RKO (cell line): ENCODE data around the gene DNASE1.

Experiments
- DNase-seq: peaks from one replicate; pipeline ENCODE4 v3.0.0-alpha.2; 2016; ENCODE audit warnings: low spot score

Gene DNASE1

DNA sequence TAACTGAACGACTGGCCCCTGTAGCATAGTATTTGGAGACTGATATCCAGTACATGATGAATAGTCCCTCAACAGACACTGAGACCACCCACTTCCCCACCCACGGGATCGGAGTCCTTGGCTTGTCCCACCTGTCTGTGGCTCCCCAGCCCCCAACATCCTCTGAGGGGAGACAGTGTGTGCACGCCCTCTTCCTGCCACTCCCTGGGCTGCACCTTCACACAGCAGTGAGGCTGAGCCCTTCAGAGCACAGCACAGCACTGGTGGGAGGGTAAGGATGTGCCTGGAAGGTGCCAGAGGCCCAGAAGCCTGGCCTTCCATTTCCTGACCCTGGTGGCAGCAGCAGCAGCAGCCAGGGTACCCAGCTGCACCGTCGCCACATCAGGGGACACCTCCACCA lies 11.0 kb downstream of the DNASE1 start:
- no peak for DNase-seq

DNA sequence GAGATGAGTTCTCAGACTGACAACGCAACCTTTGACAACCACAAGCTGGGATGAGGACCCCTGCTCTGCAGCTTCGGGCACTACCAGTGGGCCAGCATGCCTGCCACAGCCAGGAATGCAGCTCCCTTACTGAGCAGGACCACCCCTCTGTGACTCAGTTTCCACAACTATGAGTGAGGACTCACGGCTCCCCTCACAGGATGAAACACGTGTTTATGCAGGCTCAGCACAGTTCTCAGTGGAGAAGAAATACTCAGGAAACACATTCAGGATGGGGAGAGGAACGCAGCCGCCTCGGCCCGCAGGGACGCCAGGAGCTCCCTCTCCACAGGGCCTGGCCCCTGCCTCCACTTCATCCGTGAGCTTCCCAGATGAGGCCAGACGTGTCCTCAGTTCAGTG lies 14.1 kb downstream of the DNASE1 start:
- DNase-seq = no peak

DNA sequence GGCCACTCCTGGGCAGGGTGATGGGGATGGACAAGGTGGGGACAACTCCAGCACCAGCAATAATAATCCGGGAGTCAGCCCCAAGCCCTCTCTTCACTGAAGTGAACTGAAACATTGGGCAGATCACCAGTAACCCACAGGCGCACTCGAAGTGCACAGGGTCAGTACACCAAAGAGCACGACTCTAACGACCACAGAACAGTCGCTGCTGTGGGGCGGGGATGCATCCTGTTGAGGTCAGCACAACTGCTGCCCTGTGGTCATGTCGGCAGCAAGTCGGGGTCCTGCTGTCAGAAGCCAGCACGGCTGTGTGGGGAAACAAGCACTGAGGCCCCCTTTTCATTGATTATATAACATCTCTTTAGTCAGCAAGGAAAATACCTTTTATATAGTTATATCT lies 14.6 kb downstream of the DNASE1 start:
- DNase-seq = no peak

DNA sequence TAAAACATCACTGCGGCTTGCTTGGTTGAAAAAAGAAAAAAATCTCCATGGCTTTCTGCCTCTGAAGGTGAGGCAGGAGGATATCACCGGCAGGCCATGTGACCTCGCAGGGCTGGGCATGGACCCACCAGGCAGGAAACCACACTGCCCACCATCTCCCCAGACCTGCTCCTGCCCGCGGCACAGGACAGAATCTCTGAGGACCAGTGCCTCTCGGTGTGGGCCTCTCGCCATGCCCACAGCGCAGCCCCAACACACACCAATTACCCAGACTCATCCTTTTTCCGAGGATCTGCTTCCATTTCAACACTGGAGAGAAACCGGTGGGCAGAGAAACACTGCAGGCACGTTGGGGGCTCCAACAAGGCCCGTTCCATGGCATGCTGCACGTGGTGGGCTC lies 16.2 kb downstream of the DNASE1 start:
- no peak for DNase-seq

DNA sequence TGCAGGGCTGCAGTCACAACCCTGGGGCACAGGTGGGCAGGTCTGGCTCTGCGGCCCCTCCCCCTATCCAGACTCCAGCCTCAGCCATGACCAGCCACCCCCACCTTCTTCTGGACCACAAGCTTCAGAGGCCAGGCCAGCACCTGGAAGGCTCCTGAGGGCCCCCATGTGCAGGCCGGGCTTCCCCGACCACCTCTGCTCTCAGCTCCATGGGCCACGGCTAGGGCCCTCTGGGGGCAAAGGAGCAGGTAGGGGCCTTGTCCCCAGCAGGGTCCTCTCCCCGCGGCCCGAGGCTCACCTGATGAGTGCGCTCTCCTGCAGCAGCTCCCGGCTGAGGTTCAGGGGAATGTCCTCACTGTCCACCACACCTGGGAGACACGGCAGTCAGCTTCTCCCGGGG lies 16.9 kb downstream of the DNASE1 start:
- DNase-seq = no peak

DNA sequence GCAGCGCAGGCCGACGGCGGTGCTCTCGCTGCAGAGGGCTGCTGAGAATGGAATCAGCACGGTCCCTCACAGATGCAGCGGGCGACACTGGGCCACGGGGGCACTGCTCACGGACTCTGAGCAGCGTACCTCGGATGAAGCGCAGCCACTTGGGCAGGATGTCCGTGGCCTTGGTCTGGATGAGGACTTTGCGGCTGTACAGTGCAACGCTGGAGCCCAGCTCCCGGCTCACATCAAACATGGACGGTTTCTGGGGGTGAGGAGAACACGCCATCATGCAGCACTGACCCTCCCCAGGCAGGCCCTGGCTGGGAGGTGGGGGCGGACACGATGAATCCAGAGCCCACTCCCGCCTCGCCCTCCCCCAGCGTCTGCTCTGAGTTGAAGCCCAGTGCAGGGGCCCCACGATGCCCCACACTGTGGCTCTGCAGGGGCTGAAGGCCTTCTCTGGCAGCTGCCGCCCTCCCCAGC lies 18.1 kb downstream of the DNASE1 start:
- no peak for DNase-seq

DNA sequence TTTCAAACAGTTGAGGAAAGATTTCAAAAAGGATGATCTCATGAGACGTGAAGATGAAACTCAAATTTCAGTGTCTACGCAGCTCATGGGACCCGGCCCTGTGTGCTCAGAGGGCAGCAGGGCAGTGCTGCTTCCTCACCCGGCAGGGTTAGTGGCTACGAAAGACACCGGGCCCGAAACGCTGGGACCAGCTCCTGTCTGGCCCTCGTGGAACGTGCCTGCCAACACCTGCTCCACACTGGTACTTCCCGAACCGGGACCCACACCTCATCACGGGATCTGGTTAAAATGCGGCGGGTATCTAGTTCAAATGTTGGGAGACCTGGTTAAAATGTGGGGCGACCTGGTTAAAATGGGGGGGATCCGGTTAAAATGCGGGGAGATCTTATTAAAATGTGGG lies 18.7 kb downstream of the DNASE1 start:
- no peak for DNase-seq

DNA sequence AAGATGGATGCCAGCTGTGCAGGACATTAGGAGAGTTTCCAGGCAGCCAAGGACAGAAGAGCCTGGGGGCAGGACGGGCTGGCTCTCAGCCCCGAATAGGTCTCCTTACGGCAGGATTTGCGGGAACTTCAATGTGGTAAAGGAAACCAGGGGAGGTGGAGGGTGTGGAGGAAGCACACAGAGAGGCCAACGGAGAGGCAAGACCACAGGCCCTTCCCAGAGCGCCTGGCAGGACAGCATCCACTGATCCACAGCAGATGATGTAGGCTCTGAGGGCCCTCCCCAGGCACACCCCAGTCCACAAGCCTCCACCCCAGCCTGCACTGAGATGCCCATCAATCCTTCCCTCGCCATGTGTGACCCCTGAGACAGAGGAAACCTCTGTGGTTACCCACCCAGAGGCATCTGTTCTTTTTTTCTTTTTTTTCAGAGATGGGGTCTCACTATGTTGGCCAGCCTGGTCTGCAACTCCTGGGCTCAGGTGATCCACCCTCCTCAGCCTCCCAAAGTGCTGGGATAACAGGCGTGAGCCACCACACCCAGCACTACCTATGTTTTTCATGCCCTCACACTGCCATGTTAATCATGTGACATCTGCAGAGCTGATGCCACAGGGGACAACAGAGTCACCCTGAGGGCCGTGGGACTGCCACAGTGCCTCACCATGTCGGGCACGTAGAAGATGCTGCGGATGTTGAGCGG lies 19.3 kb downstream of the DNASE1 start:
- no peak for DNase-seq

DNA sequence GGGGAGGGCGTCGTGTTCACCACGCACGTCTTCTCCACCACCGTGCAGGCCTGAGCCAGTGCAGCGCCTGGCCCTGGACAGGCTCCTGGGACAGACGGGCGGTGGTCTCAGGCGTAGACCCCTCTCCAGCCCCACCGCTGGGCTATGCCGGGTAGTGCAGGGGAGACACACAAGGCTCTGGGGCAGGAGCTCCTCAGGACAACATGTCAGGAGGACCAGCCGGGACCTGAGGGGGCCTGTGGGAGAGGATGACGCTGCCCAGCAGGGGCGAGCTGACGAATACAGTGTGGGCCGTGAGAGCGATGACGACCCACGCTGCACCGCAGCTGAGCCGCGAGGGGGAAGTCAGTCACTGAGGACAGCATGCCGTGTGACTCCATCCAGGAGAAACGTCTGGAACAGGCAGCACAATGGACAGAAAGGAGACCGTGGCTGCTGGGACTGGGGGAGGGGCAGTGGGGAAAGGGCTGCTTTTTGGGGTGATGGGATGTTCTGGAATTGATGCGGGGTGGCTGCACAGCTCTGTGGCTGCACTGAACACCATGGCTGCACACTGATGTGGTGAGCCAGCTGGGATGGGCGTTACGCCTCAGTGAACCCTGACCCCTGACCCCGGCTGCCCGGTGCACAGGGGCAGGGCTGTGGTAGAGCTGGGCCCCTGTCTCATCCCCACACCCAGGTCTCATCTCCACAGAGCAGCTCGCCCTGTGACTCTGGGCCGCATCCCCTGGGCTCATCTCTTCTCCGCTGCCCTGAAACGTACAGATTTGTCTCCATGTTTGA lies 20.2 kb downstream of the DNASE1 start:
- DNase-seq = no peak

DNA sequence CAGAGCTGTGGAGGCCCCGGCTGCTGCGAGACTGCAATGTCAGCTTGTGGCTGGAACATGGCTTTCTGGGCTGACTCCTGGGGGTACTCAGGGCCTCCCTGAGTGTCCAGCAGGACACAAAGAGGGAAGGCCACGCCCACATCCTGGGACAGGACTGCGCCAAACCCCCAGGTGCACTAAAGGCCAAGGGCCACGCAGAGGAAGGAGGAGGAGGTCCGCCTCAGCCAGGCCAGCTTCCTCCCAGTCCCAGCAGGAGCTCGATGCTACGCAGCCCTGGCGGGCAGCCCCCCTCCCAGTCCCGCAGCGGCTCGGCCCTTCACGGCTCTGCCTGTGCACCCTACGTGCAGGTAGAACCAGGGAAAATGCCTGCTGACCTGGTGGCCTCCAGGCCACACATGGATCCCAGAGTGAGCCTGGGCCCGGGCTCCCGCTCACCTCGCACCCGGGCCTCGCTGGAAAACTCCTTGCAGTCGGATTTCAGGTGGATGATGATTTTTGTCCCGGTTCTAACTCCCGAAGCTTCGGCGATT lies 21.2 kb downstream of the DNASE1 start:
- DNase-seq = no peak

DNA sequence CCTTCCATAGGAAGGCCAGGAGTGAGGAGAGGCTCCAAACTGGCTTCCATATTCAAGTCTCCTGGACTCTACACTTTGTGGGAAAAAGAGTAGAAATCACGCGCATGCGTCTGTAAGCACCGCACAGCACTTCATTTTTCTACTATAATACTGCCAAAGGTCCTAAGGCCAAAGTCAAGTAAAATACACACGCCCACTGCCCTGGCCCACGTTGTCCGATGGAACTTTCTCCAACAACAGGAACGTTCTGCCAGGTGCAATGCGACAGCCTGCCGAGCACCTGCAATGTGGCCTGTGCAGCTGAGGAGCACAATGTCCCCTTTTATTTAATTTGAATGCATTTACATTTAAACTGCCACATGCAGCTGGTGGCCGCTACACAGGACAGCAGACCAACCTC lies 23.5 kb downstream of the DNASE1 start:
- no peak for DNase-seq

DNA sequence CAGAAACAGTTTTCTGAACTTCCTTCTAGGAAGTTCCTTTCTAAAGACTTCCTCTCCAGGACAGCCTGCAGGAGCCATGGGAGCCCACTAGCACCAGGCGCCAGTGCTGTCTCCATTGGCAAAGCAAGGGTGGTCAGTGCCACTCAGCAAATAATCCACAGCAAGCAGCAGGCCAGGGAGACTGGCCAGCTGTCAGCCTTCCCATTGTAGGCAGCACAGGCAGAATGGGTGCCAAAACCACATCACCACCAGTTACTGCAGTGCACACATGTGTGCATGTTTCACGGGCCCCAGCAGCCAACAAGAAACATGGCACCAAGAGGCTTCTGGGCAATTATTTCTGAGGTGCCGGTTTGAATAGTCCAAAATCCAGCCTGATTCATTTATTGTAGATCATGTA lies 26.7 kb downstream of the DNASE1 start:
- DNase-seq = no peak

DNA sequence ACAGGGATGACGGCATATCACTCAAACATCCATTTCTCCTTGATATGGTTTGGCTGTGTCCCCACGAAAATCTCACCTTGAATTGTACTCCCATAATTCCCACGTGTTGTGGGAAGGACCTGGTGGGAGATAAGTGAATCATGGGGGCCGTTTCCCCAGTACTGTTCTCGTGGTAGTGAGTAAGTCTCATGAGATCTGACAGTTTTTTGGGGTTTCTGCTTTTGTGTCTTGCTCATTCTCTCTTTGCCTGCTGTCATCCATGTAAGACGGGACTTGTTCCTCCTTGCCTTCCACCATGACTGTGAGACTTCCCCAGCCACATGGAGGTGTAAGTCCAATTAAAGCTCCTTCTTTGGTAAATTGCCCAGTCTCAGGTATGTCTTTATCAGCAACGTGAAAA lies 32.5 kb downstream of the DNASE1 start:
- DNase-seq = no peak

DNA sequence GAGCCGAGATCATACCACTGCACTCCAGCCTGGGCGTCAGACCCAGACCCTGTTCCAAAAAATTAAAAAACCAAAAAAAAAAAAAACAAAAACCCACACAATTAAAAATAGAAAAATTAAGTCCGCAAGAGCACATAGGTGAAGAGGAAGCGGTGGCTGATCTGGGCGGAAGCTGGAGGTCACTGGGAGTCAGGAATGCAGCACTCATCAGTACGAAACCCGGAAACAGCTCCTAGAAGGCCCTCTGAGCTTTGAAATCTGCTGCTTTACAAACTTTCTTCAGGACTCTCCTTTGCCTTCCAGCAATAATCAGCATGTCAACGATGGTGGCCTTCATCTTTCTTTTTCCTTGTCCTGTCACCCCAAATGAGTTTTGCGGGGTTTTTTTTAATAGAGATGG lies 33.3 kb downstream of the DNASE1 start:
- DNase-seq = no peak

DNA sequence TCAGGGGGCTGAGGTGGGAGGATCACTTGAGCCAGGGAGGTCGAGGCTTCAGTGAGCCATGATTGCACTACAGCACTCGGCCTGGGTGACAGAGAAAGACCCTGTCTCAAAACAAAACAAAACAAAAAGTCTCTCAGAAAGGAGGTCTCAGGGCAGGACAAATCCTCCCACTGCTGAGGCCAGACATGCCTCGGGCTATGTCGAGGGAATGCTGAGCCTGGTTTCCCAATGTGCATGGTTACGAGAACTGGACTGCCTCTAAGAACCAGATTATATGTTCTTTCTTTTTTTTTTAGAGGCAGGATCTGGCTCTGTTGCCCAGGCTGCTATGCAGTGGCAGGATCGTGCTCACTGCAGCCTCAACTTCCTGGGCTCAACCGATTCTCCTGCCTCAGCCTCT lies 35.2 kb downstream of the DNASE1 start:
- no peak for DNase-seq

DNA sequence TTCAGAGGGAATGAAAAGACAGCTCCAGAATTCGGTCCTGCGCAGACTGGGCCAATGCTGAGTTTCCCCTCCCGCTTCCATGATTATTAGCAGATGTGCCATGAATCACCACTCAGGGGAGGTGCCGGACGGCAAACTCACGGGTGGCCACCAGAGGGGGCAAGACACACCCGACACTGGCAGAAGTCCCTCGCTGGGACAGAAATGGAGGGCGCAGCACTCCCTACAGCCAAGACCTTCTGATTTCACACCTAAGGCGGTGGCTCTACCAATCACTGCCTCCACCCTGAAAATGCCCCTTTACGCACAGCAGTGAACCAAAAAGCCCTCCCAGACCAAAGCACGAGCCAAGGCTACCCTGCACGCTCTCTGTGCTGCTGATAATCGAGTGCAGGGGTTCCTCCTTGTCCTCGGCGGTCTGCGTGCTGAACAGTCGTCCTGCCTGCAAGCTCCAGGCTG lies 36.0 kb downstream of the DNASE1 start:
- peak; percentile 86 for DNase-seq

DNA sequence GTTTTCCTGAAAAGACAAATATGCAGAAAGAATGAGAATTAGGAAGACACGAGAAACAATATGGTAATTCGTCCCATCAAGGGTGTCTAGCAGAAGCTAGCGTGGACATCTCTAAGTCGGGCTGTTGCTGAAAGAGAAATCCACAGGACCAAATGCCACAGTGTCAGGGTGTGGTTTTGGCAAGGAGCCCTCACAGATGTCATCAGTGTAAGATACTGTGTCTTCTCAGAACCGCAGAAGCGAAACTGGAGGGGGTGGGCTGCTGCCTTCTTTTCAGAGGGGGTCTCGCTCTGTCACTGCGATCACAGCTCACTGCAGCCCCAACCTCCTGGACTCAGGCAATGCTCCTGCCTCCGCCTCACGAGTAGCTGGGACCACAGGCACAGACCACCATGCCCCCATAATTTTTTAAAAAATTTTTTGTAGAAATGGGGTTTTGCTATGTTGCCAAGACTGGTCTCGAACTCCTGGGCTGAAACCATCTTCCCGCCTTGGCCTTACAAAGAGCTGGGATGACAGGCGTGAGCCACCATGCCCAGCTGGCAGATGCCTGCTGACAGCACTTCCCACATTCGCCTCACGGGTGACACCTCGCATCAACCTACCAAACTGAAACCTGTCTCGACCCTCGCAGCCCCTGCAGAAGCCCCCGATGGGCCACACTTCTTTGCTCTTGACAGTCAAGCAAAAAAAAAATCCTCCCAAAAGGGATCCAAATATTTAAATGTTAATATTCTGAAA lies 36.7 kb downstream of the DNASE1 start:
- DNase-seq = no peak

DNA sequence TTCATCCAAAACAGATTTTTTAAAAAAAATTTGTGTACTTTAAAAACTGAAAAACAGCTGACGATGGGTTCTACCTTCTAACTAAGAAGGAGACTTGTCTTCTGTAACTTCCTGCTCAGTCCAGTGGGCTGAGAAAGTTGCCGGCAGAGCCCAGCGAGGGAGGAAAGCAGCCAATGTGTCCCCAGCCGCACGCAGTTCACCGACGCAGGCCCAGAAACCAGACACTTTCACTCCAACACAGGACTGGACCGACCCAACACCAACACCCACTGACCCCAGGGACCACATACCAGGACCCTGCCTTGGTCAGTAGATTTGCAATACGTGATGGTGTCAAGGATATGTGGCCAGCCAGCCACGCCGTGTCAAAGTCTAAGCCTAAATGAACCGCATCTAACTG lies 37.3 kb downstream of the DNASE1 start:
- DNase-seq = no peak

DNA sequence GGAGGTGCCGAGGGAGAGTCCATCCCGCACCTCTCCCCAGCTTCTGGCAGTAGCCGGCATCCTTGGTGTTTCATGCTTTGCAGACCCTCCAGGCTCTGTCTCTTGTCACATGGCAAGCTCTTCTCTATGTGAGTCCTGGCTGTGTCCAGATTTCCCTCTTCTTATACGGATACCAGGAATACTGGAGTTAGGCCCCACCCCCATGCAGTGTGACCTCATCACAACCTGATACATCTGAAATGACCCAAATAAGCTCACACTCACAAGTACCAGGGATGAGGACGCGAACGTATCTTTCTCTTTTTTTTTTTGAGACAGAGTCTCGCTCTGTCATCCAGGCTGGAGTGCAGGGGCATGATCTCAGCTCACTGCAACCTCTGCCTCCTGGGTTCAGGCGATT lies 39.6 kb downstream of the DNASE1 start:
- no peak for DNase-seq

DNA sequence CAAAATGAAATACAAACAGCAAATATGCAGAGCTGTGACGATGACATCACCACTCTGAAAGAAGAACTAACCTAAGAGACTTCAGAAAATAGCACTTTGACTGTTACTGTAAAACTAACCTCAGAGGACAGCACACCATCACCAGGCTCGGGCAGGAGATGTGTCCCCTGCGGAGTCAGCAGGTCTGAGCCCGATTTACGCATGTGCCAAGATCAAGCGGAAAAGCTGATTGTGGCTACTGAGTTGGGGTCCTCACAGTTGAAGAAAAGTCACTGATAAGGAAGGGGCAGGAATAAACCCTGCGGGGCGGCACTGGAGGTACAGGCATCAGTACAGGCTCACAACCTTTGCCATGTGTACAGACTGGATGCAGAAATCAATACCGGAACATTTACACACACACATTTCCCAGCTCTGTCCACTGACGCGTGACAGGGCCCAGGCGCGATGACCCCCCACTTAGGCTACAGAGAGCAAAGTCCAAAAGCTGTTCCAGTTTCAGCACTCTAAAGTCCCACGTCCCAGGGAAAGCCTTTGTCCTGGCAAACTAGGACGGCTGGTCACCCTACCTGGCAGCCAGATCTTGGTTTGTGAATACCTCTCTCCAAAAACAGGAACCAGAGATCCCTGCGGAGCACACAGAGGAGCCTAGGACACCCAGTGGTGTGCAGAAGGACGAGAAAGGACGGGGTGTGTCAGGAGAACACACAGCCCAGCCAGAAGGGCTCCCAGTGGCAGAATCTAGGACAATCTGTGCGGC lies 41.3 kb downstream of the DNASE1 start:
- no peak for DNase-seq

DNA sequence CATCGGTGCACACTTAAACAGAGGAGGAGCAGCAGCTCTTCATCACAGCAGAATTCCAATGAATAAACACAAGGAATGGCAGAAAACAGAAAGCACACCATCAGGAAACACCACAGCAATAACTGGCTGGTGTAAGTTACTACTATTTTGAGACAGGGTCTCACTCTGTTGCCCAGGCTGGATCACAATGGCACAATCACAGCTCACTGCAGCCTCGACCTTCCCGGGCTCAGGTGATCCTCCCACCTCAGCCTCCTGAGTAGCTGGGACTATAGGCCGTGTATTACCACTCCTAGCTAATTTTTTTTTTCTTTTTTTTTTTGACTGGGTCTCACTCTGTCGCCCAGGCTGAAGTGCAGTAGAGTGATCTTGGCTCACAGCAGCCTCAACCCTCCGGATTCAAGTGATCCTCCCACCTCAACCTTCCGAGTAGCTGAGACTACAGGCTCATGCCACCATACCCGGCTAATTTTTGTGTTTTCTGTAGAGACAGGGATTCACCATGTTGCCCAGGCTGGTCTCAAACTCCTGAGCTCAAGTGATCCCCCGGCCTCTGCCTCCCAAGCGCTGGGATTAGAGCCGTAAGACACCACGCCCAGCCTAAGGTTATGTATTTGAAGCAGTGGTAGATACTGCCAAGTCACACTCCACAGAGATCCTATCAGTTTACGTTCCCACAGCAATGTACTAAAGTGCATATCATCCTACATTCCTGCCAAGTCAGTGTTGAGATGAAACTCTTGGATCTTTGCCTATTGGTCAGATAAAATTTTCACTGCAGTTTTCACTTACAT lies 42.1 kb downstream of the DNASE1 start:
- DNase-seq = no peak
